ENCODE data around the gene KLHL7. TPM values are rescaled to one million over a fixed set of nuclear protein-coding genes. Genes with fewer than 3 reads are reported as not detected.

KLHL7 gene
- polyA plus RNA-seq, 2 of the 4 experiments (the other 2 are of a cell fraction): 23.3 to 45.4 TPM

DNA sequence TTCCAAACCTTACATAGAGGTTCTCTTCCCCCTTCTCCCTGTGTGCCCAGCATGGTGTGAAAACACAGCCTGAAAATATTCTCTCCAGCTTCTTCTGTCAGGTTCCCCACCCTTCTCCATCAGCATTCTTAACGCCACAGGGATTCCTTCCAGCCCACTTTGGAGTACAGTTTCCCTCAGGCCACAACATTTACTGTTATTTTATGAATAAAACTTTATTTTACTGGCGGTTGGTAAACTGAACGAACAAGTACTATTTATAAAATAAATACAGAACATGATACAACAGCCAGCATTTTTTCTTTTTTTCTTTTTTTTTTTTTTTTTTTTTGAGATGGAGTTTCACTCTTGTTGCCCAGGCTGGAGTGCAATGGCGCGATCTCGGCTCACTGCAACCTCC is 109.4 kb downstream of the KLHL7 start:
- CTCF ChIA-PET: interaction anchor here (1.1 kb wide), 1 partner anchor 46 kb away, joined by 3 read pairs; no protein-coding TSS in a partner anchor
- POLR2A ChIA-PET: no interaction called here
- Histone ChIP-seq H3K4me2 (no peak overlapping the region), H3K9me3 (no peaks in the 10 kb centered on the region), H3K27ac (no peak overlapping the region), H3K4me1 (no peaks in the 10 kb centered on the region), H3K4me3 (no peak overlapping the region)
- 83% methylated on average over 6 of the region's 6 CpGs for WGBS (ENCODE audit: missing lambda C conversion rate)
- DNase-seq (ENCODE audit: low read depth in 1 of 2, low spot score in 1 of 2): no peak
- no peak for ATAC-seq
- no peak for TF ChIP-seq HEYL (CRISPR knock-in tag; IDR thresholded peaks at IDR 0.05)
- no peak for TF ChIP-seq EP300 (IDR thresholded peaks at IDR 0.05)
- TF ChIP-seq CHD2 (IDR thresholded peaks at IDR 0.05; ENCODE audit: low read length, partially characterized antibody): no peak
- TF ChIP-seq ZNF302 (CRISPR knock-in tag; IDR thresholded peaks at IDR 0.05): no peak
- no peak for TF ChIP-seq KDM5A (IDR thresholded peaks at IDR 0.05)
- TF ChIP-seq TFCP2L1 (CRISPR knock-in tag; IDR thresholded peaks at IDR 0.05): no peak
- TF ChIP-seq HDAC2 (IDR thresholded peaks at IDR 0.05): no peak
- TF ChIP-seq, protein P1, sequence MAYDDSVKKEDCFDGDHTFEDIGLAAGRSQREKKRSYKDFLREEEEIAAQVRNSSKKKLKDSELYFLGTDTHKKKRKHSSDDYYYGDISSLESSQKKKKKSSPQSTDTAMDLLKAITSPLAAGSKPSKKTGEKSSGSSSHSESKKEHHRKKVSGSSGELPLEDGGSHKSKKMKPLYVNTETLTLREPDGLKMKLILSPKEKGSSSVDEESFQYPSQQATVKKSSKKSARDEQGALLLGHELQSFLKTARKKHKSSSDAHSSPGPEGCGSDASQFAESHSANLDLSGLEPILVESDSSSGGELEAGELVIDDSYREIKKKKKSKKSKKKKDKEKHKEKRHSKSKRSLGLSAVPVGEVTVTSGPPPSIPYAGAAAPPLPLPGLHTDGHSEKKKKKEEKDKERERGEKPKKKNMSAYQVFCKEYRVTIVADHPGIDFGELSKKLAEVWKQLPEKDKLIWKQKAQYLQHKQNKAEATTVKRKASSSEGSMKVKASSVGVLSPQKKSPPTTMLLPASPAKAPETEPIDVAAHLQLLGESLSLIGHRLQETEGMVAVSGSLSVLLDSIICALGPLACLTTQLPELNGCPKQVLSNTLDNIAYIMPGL (CRISPR knock-in tag; IDR thresholded peaks at IDR 0.05; ENCODE audit: borderline replicate concordance): no peak
- TF ChIP-seq HES2 (IDR thresholded peaks at IDR 0.05): no peak
- TF ChIP-seq NFE2L2 (conservative IDR thresholded peaks at IDR 0.05; ENCODE audit: low read length): no peak
- no peak for TF ChIP-seq NPAS2 (CRISPR knock-in tag; IDR thresholded peaks at IDR 0.05; ENCODE audit: borderline replicate concordance)
- no peak for TF ChIP-seq FOSL2 (IDR thresholded peaks at IDR 0.05)
- TF ChIP-seq FOSL2 (CRISPR knock-in tag; IDR thresholded peaks at IDR 0.05): no peak
- TF ChIP-seq POLR2AphosphoS2 (conservative IDR thresholded peaks at IDR 0.05; ENCODE audit: low read length): no peak
- TF ChIP-seq ZC3H11A (IDR thresholded peaks at IDR 0.05): no peak
- no peak for TF ChIP-seq HOXB5 (CRISPR knock-in tag; IDR thresholded peaks at IDR 0.05)
- no peak for FAIRE-seq

DNA sequence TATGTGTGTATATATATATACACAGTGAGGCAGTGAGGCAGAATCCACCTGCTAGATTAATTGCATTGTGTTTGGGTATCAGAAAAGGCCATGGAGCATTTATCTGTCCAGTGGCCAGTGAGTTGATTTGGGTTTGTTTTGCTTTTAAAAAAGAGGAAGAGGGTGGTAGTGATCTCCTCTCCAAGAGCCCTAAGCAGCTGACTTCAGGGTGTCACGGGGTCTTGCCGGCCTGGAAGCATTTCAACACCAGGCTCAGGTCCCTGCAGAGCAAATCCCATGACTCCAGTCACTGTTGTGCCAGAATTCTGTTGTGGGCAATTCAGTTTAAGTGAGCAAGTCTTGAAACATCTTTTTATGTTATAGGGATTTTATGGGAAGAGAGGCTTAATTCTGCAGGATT is 110.4 kb downstream of the KLHL7 start:
- no peak overlapping the region for H3K27ac ChIP-seq
- WGBS (ENCODE audit: missing lambda C conversion rate): 65% methylated on average over 2 of the region's 2 CpGs
- TF ChIP-seq RAD21 (conservative IDR thresholded peaks at IDR 0.05 in 1 of 2, IDR thresholded peaks at IDR 0.05 in 1 of 2): no peak
- no peak for TF ChIP-seq ZNF302 (CRISPR knock-in tag; IDR thresholded peaks at IDR 0.05)
- TF ChIP-seq BCL3 (IDR thresholded peaks at IDR 0.05): no peak
- no peak for TF ChIP-seq EHF (CRISPR knock-in tag; IDR thresholded peaks at IDR 0.05)
- TF ChIP-seq, protein P2, sequence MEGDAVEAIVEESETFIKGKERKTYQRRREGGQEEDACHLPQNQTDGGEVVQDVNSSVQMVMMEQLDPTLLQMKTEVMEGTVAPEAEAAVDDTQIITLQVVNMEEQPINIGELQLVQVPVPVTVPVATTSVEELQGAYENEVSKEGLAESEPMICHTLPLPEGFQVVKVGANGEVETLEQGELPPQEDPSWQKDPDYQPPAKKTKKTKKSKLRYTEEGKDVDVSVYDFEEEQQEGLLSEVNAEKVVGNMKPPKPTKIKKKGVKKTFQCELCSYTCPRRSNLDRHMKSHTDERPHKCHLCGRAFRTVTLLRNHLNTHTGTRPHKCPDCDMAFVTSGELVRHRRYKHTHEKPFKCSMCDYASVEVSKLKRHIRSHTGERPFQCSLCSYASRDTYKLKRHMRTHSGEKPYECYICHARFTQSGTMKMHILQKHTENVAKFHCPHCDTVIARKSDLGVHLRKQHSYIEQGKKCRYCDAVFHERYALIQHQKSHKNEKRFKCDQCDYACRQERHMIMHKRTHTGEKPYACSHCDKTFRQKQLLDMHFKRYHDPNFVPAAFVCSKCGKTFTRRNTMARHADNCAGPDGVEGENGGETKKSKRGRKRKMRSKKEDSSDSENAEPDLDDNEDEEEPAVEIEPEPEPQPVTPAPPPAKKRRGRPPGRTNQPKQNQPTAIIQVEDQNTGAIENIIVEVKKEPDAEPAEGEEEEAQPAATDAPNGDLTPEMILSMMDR (IDR thresholded peaks at IDR 0.05): no peak
- no peak for TF ChIP-seq RFX5 (IDR thresholded peaks at IDR 0.05)
- TF ChIP-seq KDM1A (IDR thresholded peaks at IDR 0.05; ENCODE audit: low read depth): no peak
- CTCF ChIA-PET: no interaction called here
- no peaks in the 10 kb centered on the region for H3K9me3 ChIP-seq
- no peak for FAIRE-seq
- no peak overlapping the region for H3K4me2 ChIP-seq
- no peak for ATAC-seq
- H3K4me3 ChIP-seq: no peak overlapping the region
- no peaks in the 10 kb centered on the region for H3K4me1 ChIP-seq
- DNase-seq (ENCODE audit: low read depth in 1 of 2, low spot score in 1 of 2): no peak
- POLR2A ChIA-PET: no interaction called here
